Hematopoietic multipotent progenitor cell treated with erythropoietin and hydrocortisone succinate and interleukin-3 and kit ligand, for 17 days (in vitro differentiated cells): ENCODE measurements around the gene UNC93B1.
"Not testable (repeated sequence)": the region's sequence is repeated elsewhere in the genome, so short reads cannot be mapped to it uniquely, and the experiment has no call there.

ENCODE experiments used
- DNase-seq: peaks from one replicate; pipeline ENCODE4 v3.0.0-alpha.2; 2015; ENCODE audit warnings: low spot score

UNC93B1 gene

GRCh38 chr11:67991347-67992121 is 12.4 kb downstream of the UNC93B1 start:
- DNase-seq: not testable (repeated sequence)

- not testable (repeated sequence) for DNase-seq
Measured at GRCh38 chr11:67990546-67991346, 13.2 kb downstream of the UNC93B1 start.

- DNase-seq: not testable (repeated sequence)
Measured at GRCh38 chr11:67985302-67985701, 18.6 kb downstream of the UNC93B1 start.

DNA sequence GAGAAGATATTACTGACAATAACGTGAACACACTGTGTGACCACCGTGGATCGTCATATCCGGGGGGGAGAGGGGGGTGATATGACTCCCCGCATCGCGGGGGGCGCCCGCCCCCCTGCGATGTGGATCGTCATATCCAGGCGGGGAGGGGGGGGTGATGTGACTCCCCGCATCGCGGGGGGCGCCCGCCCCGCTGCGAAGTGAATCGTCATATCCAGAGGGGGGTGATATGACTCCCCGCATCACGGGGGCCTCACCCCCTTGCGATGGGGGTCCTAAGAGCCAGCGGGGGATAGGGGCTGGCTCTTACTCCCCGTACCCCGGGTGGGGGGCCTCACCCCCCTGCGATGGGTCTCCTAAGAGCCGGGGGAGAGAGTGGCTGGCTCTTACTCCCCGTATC is 19.9 kb downstream of the UNC93B1 start:
- DNase-seq: no peak

GRCh38 chr11:67982255-67982857 is 21.5 kb downstream of the UNC93B1 start:
- DNase-seq: not testable (repeated sequence)

GRCh38 chr11:67981226-67981625 is 22.7 kb downstream of the UNC93B1 start:
- not testable (repeated sequence) for DNase-seq

GRCh38 chr11:67978766-67979418 is 25.0 kb downstream of the UNC93B1 start:
- DNase-seq: not testable (repeated sequence)

GRCh38 chr11:67974746-67975145 is 29.2 kb downstream of the UNC93B1 start:
- DNase-seq: not testable (repeated sequence)

DNA sequence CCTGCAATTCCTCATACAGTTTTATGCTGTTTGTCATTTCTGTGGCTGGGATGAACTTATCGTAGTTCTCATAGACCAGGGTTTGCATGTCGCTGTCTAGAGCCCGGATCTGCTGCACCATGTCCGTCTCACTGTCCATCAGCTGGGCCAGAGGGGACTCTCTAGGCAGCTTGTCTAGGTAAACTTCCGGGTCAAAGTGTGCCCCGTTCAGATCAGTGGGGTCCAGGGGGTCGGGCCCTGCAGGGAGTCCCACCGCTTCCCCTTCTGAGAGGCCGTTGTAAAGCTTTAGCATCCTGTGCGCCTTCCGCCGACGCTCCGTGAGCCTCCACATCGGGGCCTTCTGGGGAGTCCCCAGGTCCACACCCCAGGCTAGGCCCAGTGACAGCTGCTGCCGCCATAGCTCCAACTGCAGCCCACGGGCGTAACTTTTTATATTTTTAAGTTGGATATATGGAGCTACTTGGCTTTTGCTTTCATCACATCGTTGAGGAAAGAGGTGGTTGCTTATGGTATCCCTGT is 38.0 kb downstream of the UNC93B1 start:
- not testable (repeated sequence) for DNase-seq

GRCh38 chr11:67964746-67965145 is 39.2 kb downstream of the UNC93B1 start:
- DNase-seq: not testable (repeated sequence)

DNA sequence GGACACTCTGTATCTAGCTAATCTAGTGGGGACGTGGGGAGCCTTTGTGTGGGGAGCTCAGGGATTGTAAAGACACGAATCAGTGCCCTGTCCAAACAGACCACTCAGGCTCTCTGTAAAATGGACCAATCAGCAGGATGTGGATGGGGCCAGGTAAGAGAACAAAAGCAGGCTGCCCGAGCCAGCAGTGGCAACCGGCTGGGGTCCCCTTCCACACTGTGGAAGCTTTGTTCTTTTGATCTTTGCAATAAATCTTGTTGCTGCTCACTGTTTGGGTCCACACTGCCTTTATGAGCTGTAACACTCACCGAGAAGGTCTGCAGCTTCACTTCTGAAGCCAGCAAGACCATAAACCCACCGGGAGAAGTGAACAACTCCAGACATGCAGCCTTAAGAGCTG is 40.0 kb downstream of the UNC93B1 start:
- DNase-seq: not testable (repeated sequence)

DNA sequence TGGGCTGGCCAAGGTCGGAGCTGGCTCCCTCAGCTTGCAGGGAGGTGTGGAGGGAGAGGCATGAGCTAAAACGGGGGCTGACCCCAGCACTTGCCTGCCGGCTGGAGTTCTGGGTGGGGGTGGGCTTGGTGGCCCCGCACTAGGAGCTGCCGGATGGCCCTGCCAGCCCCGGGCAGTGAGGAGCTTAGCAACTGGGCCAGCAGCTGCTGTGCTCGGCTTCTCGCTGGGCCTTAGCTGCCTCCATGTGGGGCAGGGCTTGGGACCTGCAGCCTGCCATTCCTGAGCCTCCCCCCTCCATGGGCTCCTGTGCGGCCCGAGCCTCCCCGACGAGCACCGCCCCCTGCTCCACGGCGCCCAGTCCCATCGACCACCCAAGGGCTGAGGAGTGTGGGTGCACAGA is 40.7 kb downstream of the UNC93B1 start:
- DNase-seq: not testable (repeated sequence)

- not testable (repeated sequence) for DNase-seq
Measured at GRCh38 chr11:67956236-67956635, 47.7 kb downstream of the UNC93B1 start.

DNA sequence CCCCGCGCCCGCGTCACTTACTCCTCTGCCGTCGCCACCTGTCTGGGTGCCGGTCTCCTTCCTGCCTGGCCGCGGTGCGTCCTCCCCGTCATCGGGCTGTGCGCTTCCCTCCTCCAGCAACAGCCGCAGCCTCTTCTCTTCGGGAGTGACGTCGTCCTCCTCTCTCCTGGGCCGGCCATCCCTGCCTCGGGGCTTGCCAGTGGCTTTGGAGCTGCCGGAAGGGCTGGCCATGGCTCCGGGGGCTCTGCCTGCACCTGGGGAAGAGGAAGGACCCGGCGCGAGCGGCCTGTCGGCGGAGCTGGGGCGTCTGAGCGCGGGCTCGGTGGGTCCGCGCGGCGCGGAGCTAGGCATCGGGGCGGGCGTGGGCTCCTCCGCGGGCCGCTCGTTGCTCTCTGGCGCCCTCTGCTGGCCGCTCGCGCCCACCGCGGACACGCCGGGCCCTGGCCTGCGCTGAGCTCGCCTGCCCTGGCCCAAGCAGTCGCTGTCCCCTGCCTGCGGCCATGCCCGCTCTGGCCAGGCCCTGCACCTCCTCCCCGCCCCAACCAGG is 48.4 kb downstream of the UNC93B1 start:
- peak; percentile 64 for DNase-seq

DNA sequence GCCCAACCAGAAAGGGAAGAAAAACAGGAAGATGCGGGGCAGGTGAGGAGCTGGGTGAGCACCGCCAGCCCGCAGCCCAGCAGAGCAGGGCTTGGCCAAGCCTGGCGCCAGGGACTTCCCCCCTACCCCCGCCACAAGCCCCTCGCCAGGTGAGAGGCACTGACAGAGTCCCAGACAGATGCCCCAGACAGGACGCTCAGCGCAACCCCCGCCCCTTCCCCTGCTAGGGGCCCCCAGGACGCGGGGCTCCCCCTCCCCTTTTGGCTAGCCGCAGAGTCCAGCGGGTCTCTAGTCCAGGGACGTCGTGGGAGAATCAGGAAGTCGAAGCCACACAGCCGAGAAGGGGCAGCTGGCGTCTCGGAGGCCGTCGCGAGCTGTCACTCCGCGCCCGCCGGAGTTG is 48.9 kb downstream of the UNC93B1 start:
- DNase-seq: not testable (repeated sequence)

DNA sequence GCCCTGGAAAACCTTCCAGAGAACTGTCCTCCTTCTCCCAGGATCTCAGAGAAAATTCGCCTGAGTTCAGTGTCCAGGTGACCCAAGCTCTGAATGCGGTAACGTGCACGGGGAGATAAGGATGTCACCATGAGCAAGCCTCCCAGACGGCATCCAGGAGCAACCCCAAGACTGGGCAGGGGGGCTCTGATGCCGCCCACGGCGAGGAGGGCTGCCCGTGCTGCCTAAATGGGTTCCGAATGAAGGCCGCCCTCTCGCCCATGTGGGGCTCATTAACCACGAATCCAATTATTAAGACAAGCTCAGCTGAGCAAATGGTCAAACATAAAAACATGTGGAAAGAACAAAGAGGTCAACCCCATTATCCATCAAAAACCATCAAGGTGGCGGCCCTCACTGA is 49.6 kb downstream of the UNC93B1 start:
- not testable (repeated sequence) for DNase-seq

DNA sequence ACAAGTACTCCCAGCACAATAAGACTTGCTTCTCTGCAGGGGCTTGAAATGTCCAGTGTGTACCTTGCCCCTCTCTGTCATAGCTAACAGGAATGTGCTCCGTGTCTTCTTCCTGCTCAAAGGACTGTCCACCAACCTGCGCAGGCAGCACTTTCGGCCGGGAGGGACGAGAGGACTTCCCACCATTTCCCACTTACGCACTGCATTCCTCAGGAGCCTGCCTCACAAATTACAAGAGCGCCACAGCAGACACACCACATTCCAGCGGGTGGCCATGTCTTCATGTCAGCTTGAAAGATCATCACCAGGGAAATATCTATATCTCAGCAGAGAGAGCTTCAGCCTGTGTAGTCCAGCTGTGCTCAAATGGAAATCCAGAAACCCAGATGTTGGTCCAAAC is 53.2 kb downstream of the UNC93B1 start:
- DNase-seq: not testable (repeated sequence)

DNA sequence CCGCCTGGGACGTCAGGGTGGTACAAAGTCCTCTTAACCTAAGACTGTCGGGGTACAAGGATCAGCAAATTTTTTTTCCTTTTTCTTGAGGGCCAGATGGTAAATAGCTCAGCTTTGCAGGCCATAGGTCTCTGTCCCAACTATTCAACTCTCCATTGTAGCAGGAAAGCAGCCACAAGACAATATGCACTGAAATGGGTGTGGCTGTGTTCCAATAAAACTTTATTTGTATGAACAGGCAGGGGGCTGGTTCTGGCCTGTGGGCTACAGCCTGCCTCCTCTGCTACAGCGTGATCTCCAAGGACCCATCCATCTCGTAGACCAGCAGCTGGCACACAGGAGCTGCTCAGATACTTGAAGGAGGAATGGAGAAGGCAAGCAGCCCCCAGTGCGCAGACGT is 56.1 kb downstream of the UNC93B1 start:
- DNase-seq: not testable (repeated sequence)

DNA sequence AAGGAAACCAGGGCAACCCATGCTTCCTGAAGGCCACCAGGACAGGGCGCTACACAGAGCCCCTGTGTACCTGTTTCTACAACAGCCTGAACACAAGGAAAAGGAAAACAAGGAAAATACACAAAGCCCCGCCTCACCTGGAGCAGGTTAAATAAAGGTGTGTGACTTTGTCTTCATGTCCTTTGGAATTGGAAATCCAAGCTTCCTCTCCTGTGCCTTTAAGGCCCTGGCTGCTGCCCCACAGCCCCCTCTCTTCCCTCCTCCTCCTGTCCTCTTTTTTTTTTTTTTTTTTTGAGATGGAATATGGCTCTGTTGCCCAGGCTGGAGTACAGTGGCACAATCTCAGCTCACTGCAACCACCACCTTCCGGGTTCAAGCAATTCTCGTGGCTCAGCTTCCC is 57.5 kb downstream of the UNC93B1 start:
- not testable (repeated sequence) for DNase-seq

DNA sequence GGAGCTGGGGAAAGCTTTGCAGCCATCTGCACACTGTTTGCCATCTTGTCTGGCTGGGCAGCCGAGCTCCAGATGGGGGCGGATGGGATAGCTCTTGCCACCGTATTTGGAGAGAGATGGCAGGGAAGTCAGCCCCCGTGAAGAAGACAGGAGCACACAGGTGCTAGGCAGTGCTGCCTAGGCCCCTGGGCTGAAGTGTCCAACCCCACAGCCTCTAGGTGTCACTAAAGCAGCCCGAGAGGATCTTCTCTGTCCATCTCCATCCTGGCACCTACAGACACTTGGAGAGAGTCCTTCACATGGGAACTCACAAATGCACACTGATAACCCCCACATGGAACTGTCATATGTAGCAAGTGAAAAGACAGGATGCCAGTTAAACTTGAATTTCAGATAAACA is 60.5 kb downstream of the UNC93B1 start:
- not testable (repeated sequence) for DNase-seq
